Stimulated activated memory B cell treated with anti-CD40 and anti-IgM and Interleukin-4, amounts not matched to agents 10 μg/mL and 1 μg/mL and 100 μg/mL, for 72 hours (primary cell): ENCODE results near the gene SLC16A7.

ENCODE experiments used
- ATAC-seq: fragments of 150-1000 bp; cut with Tn5 transposase; 2 replicates; pipeline ENCODE4 v1.10.0; 2021
- H3K27ac Mint-ChIP-seq: one replicate; pipeline ENCODE4 v1.8.0; 2022; ENCODE audit warnings: mild to moderate bottlenecking, mixed read lengths
- H3K27me3 Mint-ChIP-seq: one replicate; pipeline ENCODE4 v1.8.0; 2022; ENCODE audit warnings: mixed read lengths
- H3K36me3 Mint-ChIP-seq: one replicate; pipeline ENCODE4 v1.8.0; 2022; ENCODE audit warnings: mixed read lengths
- H3K4me1 Mint-ChIP-seq: one replicate; pipeline ENCODE4 v1.8.0; 2022; ENCODE audit warnings: mixed read lengths
- H3K4me3 Mint-ChIP-seq: one replicate; pipeline ENCODE4 v1.8.0; 2022; ENCODE audit warnings: mild to moderate bottlenecking, moderate library complexity, mixed read lengths
- H3K9me3 Mint-ChIP-seq: one replicate; pipeline ENCODE4 v1.8.0; 2022; ENCODE audit warnings: mixed read lengths

SLC16A7 gene

DNA sequence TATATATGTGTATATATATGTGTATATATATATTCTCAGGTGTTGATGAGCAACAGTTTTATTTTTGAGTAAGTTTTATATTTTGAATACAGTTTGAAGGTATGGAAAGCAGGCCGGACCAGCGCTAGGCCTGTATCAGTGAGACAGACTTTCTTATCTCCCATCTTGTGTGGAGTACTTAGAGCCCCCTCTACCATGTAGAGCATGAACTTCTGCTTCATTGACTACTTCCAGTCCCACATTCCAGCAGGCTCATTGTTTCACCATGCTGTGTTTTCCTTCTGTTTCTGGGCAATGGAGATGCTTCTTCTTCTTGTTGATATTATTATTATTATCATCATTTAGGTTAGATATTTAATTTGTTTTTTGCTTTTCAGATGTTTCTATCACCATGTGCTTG, 76.4 kb downstream of the SLC16A7 start:
- no peak overlapping the region for H3K4me3 Mint-ChIP-seq
- ATAC-seq: no peak
- H3K9me3 Mint-ChIP-seq: peaks cover 2% of the 10 kb centered on the region
- peaks cover 17% of the 10 kb centered on the region for H3K4me1 Mint-ChIP-seq
- H3K27ac Mint-ChIP-seq: no peak overlapping the region
- no peaks in the 10 kb centered on the region for H3K27me3 Mint-ChIP-seq
- H3K36me3 Mint-ChIP-seq: peaks cover 47% of the 10 kb centered on the region

- Mint-ChIP-seq H3K27me3 (no peaks in the 10 kb centered on the region), H3K4me1 (peaks cover 9% of the 10 kb centered on the region), H3K4me3 (no peak overlapping the region), H3K27ac (no peak overlapping the region), H3K36me3 (peaks cover 45% of the 10 kb centered on the region), H3K9me3 (no peaks in the 10 kb centered on the region)
- no peak for ATAC-seq
These were observed 79.6 kb downstream of the SLC16A7 start for GRCh38 chr12:59675461-59675860.

DNA sequence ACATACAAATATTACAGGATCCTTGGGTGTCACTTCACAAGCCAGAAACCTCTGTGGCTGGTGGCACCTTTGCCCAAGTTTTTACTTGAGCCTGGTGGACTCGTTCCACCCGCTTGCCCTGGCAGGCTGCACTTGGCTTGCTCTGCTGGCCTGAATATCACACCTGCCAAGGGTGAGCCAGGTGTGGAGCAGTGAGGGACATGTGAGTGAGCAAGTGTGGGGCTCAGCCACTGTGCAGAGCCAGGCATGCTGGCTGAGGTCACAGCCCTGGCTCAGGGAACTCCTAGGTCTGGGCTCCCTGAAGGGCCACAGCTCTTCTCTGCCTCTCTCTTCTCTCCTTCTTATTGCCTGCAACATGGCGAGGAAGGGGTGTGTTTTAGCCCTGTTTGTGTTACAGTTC, 82.0 kb downstream of the SLC16A7 start:
- H3K4me3 Mint-ChIP-seq: no peak overlapping the region
- H3K9me3 Mint-ChIP-seq: no peaks in the 10 kb centered on the region
- no peak overlapping the region for H3K27ac Mint-ChIP-seq
- ATAC-seq: no peak
- no peaks in the 10 kb centered on the region for H3K27me3 Mint-ChIP-seq
- H3K36me3 Mint-ChIP-seq: peaks cover 52% of the 10 kb centered on the region
- peaks cover 6% of the 10 kb centered on the region for H3K4me1 Mint-ChIP-seq

GRCh38 chr12:59678759-59679411, 83.1 kb downstream of the SLC16A7 start:
- Mint-ChIP-seq H3K4me3 (no peak overlapping the region), H3K36me3 (peaks cover 47% of the 10 kb centered on the region), H3K27me3 (no peaks in the 10 kb centered on the region), H3K9me3 (no peaks in the 10 kb centered on the region), H3K4me1 (peaks cover 6% of the 10 kb centered on the region), H3K27ac (no peak overlapping the region)
- no peak for ATAC-seq

DNA sequence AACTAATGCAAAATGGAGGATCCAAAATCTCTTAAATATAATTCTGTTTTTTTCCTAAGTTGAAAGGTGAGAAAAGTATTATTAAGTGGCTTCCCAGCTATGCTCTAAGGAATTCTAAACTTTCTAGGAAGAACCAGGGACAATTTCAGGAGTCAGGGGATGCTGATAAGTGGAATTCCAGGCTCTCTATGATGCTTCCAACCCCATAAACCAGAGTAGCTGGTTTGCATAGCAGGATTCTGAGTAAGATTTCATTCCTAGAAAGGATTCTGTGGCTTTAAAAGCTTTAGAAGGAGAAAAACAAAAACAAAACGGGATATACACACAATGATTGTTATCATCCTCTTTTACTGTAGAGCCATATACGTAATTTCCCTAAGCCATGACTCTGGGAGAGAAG, 93.9 kb downstream of the SLC16A7 start:
- no peaks in the 10 kb centered on the region for H3K4me1 Mint-ChIP-seq
- peaks cover 3% of the 10 kb centered on the region for H3K9me3 Mint-ChIP-seq
- no peaks in the 10 kb centered on the region for H3K27me3 Mint-ChIP-seq
- no peak overlapping the region for H3K4me3 Mint-ChIP-seq
- ATAC-seq: no peak
- peaks cover 11% of the 10 kb centered on the region for H3K36me3 Mint-ChIP-seq
- no peak overlapping the region for H3K27ac Mint-ChIP-seq

GRCh38 chr12:59695379-59695778, 99.5 kb downstream of the SLC16A7 start:
- Mint-ChIP-seq H3K36me3 (peaks cover 6% of the 10 kb centered on the region), H3K9me3 (peaks cover 3% of the 10 kb centered on the region), H3K4me1 (no peaks in the 10 kb centered on the region), H3K27ac (no peak overlapping the region), H3K27me3 (no peaks in the 10 kb centered on the region), H3K4me3 (no peak overlapping the region)
- ATAC-seq: no peak

GRCh38 chr12:59698600-59698999, 102.8 kb downstream of the SLC16A7 start:
- Mint-ChIP-seq H3K27me3 (no peaks in the 10 kb centered on the region), H3K4me1 (no peaks in the 10 kb centered on the region), H3K9me3 (no peaks in the 10 kb centered on the region), H3K36me3 (no peaks in the 10 kb centered on the region), H3K4me3 (no peak overlapping the region), H3K27ac (no peak overlapping the region)
- ATAC-seq: no peak

DNA sequence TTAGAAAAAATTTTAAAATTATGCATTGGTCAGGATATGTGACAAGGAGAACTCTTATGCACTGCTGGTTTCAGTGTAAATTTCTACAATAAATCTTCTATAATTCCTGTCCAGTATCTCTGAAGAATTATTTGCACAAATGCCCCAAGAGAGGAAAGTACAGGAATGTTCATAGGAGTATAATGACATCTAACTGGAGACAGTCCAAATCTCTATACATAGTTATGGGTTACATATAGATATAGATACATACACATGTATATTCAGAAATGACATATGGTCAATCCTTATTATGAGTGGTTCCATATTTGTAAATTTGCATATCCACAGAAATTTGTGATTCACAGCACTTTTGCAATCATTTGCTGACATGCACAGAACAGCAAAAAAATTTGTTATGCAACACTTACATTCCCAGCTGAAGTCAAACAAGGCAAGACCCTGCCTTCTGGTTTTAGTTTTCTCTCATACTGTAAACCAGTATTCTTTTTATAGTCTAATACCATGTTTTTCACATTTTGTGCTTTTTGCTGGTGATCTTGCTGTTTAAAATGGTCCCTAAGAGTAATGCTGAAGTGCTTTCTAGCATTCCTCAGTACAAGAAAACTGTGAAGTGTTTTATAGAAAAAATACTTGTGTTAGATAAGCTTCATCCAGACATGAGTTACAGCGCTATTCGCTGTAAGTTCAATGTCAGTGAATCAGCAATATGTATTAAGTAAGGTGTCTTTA, 103.8 kb downstream of the SLC16A7 start:
- H3K4me1 Mint-ChIP-seq: no peaks in the 10 kb centered on the region
- no peaks in the 10 kb centered on the region for H3K36me3 Mint-ChIP-seq
- no peak overlapping the region for H3K4me3 Mint-ChIP-seq
- no peaks in the 10 kb centered on the region for H3K27me3 Mint-ChIP-seq
- H3K9me3 Mint-ChIP-seq: no peaks in the 10 kb centered on the region
- no peak for ATAC-seq
- H3K27ac Mint-ChIP-seq: no peak overlapping the region

- H3K27me3 Mint-ChIP-seq: no peaks in the 10 kb centered on the region
These were observed 104.3 kb downstream of the SLC16A7 start for GRCh38 chr12:59700153-59700450.

DNA sequence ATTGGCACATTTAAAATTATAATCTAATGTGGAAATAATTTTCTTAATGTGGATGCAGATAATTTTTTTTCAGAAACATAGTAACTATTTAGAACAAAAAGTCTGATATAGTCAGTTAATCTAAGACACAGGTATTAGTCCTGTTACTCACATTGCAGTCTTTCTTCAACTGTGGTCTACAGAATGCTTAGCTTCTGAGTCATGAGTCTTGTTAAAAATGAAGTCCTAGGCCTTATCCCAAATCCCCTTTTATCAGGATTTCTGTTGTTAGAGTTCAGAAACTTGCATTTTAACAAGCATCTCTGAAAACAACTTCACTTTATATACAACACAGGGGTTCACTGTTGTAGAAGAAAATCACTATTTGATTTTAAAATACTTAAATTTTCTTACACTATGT, 112.2 kb downstream of the SLC16A7 start:
- H3K27me3 Mint-ChIP-seq: no peaks in the 10 kb centered on the region
- no peaks in the 10 kb centered on the region for H3K4me1 Mint-ChIP-seq
- no peak overlapping the region for H3K27ac Mint-ChIP-seq
- no peaks in the 10 kb centered on the region for H3K9me3 Mint-ChIP-seq
- no peak for ATAC-seq
- H3K4me3 Mint-ChIP-seq: no peak overlapping the region
- peaks cover 4% of the 10 kb centered on the region for H3K36me3 Mint-ChIP-seq

More at GRCh38 chr12:59700153-59700450, 104.3 kb downstream of the SLC16A7 start:
- no peaks in the 10 kb centered on the region for H3K4me1 Mint-ChIP-seq
- H3K9me3 Mint-ChIP-seq: no peaks in the 10 kb centered on the region
- H3K4me3 Mint-ChIP-seq: no peak overlapping the region
- H3K27ac Mint-ChIP-seq: no peak overlapping the region
- no peak for ATAC-seq
- no peaks in the 10 kb centered on the region for H3K36me3 Mint-ChIP-seq

DNA sequence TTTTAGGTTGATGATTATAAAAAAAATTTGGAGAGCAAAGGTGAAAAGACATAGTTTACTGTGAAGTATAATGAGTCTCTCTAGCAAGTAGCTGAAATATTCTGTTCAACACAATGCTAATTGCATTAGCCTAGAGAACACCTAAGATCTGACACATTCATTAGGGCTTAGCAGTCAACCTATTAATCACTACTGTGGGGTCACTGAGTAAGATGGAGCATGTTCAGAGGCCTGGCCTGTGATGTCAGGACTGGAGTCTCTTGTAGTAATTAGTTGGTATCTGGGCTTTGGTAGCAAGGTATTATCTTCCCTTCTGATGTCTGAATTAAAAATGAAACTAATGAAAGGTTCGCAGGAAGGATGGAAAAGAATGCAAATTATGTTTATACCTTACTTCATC, 112.7 kb downstream of the SLC16A7 start:
- no peaks in the 10 kb centered on the region for H3K4me1 Mint-ChIP-seq
- H3K9me3 Mint-ChIP-seq: no peaks in the 10 kb centered on the region
- peaks cover 4% of the 10 kb centered on the region for H3K36me3 Mint-ChIP-seq
- ATAC-seq: no peak
- H3K4me3 Mint-ChIP-seq: no peak overlapping the region
- no peak overlapping the region for H3K27ac Mint-ChIP-seq
- no peaks in the 10 kb centered on the region for H3K27me3 Mint-ChIP-seq

- no peak for ATAC-seq
- no peaks in the 10 kb centered on the region for H3K27me3 Mint-ChIP-seq
- H3K9me3 Mint-ChIP-seq: no peaks in the 10 kb centered on the region
- H3K27ac Mint-ChIP-seq: no peak overlapping the region
- no peak overlapping the region for H3K4me3 Mint-ChIP-seq
- no peaks in the 10 kb centered on the region for H3K4me1 Mint-ChIP-seq
- H3K36me3 Mint-ChIP-seq: peaks cover 10% of the 10 kb centered on the region
These were observed 114.3 kb downstream of the SLC16A7 start for GRCh38 chr12:59710004-59710628.

- Mint-ChIP-seq H3K36me3 (peaks cover 11% of the 10 kb centered on the region), H3K27ac (no peak overlapping the region), H3K4me1 (no peaks in the 10 kb centered on the region), H3K27me3 (no peaks in the 10 kb centered on the region), H3K4me3 (no peak overlapping the region), H3K9me3 (no peaks in the 10 kb centered on the region)
- no peak for ATAC-seq
These were observed 115.1 kb downstream of the SLC16A7 start for GRCh38 chr12:59710964-59711363.

DNA sequence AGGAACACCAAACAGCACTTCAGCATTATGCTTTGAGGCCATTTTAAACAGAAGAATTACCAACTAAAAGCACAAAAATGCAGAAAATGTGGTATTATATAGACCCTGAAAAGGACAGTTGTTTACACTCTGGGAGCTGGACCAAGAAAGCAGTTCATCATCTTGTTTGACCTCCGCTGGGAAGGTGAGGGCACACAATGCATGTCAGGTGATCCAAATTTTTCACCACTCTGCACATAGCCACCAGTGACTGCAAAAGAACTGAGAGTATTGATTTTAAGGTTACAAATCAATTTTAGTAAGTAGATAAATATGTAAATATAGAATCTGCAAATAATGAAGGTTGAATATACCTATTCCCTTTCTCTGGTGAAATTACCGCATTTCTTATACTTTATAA, 119.6 kb downstream of the SLC16A7 start:
- no peak for ATAC-seq
- no peak overlapping the region for H3K4me3 Mint-ChIP-seq
- peaks cover 20% of the 10 kb centered on the region for H3K36me3 Mint-ChIP-seq
- no peaks in the 10 kb centered on the region for H3K9me3 Mint-ChIP-seq
- H3K4me1 Mint-ChIP-seq: no peaks in the 10 kb centered on the region
- H3K27me3 Mint-ChIP-seq: no peaks in the 10 kb centered on the region
- no peak overlapping the region for H3K27ac Mint-ChIP-seq

DNA sequence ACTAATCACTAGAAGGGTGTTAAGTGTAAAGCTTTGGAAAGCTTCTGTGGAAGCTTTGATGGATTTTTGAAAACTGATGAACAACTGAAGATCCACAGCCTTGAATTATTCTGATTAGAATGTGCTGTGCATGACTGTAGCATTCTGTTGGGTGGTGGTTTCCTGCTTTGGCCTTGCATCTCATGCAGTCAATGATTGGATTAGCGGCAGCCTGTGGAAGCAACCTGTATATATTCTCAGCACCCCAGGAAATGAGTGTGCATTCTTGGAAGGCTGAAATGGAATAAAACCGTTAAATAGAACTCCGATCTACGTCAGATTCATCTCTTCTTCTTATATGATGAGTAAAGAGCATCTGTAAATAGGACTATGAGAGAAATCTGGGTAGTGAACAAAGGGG, 120.2 kb downstream of the SLC16A7 start:
- no peaks in the 10 kb centered on the region for H3K4me1 Mint-ChIP-seq
- H3K4me3 Mint-ChIP-seq: no peak overlapping the region
- H3K27me3 Mint-ChIP-seq: no peaks in the 10 kb centered on the region
- peaks cover 20% of the 10 kb centered on the region for H3K36me3 Mint-ChIP-seq
- no peaks in the 10 kb centered on the region for H3K9me3 Mint-ChIP-seq
- no peak overlapping the region for H3K27ac Mint-ChIP-seq
- no peak for ATAC-seq

DNA sequence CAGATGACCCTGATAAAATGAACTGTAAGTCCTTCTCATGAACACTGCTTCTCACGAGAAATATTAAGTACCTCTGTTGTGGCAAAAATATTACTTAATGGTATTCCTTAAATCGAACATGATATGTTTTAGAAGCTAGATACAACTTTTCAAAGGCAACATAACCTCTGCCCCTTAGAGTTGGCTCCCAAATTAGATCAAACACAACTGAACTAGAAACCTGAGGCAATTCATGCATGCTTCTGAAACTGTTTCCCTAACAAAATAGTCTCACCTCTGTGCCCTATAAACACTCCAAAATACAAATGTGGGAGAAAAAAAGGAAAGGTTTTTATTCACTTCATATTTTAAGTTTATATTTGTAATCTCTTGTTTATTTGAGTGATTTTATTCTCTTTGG, 121.6 kb downstream of the SLC16A7 start:
- H3K4me3 Mint-ChIP-seq: no peak overlapping the region
- no peaks in the 10 kb centered on the region for H3K9me3 Mint-ChIP-seq
- no peaks in the 10 kb centered on the region for H3K4me1 Mint-ChIP-seq
- ATAC-seq: no peak
- peaks cover 16% of the 10 kb centered on the region for H3K36me3 Mint-ChIP-seq
- H3K27ac Mint-ChIP-seq: no peak overlapping the region
- H3K27me3 Mint-ChIP-seq: no peaks in the 10 kb centered on the region
